Tibial artery (tissue), 4 donors: ENCODE data around the gene NPHP4.

Experiments
- DNase-seq, 2 donors: peaks; one replicate each; pipeline ENCODE4 v3.0.0-alpha.2; 2019
- H3K27ac ChIP-seq, 2 donors: fragments of 200-600 bp; sonication (generic) in 1 of 2; 1 replicate in 1 of 2; 2 replicates in 1 of 2; pipeline ENCODE4 v1.5.1; 2018 to 2019; ENCODE audit warnings: mild to moderate bottlenecking in 1 of 2
- H3K27me3 ChIP-seq, 2 donors: fragments of 200-600 bp; sonication (generic) in 1 of 2; one replicate each; pipeline versions ENCODE4 v1.5.1 to v1.6.0; 2016 to 2019
- H3K36me3 ChIP-seq, 3 donors: fragments of 200-600 bp; sonication (generic) in 2 of 3; one replicate each; pipeline ENCODE4 v1.5.1; 2016 to 2019; ENCODE audit warnings: mild to moderate bottlenecking in 2 of 3
- H3K4me1 ChIP-seq, 4 donors: fragments of 200-600 bp; sonication (generic) in 2 of 4; 1 replicate in 3 of 4; 2 replicates in 1 of 4; pipeline ENCODE4 v1.5.1; 2016 to 2019
- H3K4me3 ChIP-seq, 2 donors: fragments of 200-600 bp; sonication (generic) in 1 of 2; 1 replicate in 1 of 2; 2 replicates in 1 of 2; pipeline ENCODE4 v1.5.1; 2018 to 2019; ENCODE audit warnings: mild to moderate bottlenecking in 2 of 2
- H3K9me3 ChIP-seq, 3 donors: fragments of 200-600 bp; sonication (generic) in 1 of 3; one replicate each; pipeline ENCODE4 v1.5.1; 2016 to 2019
- intact Hi-C: fragments of 100-400 bp; cut with DNase I; formaldehyde crosslinking; loops from one replicate; pipeline ENCODE4 v1.15.0; 2023; ENCODE audit warnings: low total_unique reads
- TF ChIP-seq, protein P1 (sequence below), 2 experiments: fragments of 200-600 bp in 1 of 2; fragments of 450-650 bp in 1 of 2; IDR thresholded peaks; one replicate each; pipeline ENCODE4 v1.5.1; 2017 to 2019; ENCODE audit warnings: antibody characterized with exemption in 2 of 2, mild to moderate bottlenecking in 1 of 2, moderate library complexity in 1 of 2

The NPHP4 gene

DNA sequence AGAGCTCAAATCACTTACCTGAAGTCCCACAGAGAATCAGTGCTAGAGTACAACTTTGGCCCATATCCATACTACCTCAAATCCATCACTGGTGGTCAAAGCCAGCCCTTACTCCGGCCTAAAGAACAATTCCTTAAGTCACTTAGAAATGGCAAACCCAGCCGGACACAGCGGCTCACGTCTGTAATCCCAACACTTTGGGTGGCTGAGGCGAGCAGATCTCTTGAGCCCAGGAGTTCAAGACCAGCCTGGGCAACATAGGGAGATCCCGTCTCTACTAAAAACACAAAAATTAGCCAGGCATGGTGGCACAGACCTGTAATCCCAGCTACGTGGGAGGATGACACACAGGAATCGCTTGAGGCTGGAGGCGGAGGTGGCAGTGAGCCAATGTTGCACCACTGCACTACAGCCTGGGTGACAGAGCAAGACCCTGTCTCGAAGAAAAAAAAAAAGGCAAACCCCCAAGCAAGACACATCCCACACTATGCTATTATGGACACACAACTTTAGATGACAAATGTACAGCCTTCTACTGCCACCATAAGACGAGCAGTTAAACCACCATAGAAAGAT lies 24.0 kb downstream of the NPHP4 start:
- peak in 1 of 2 donors; percentile 25 for DNase-seq
- no peak overlapping the region for H3K4me3 ChIP-seq
- intact Hi-C loops: no loop called here
- TF ChIP-seq, protein P1, sequence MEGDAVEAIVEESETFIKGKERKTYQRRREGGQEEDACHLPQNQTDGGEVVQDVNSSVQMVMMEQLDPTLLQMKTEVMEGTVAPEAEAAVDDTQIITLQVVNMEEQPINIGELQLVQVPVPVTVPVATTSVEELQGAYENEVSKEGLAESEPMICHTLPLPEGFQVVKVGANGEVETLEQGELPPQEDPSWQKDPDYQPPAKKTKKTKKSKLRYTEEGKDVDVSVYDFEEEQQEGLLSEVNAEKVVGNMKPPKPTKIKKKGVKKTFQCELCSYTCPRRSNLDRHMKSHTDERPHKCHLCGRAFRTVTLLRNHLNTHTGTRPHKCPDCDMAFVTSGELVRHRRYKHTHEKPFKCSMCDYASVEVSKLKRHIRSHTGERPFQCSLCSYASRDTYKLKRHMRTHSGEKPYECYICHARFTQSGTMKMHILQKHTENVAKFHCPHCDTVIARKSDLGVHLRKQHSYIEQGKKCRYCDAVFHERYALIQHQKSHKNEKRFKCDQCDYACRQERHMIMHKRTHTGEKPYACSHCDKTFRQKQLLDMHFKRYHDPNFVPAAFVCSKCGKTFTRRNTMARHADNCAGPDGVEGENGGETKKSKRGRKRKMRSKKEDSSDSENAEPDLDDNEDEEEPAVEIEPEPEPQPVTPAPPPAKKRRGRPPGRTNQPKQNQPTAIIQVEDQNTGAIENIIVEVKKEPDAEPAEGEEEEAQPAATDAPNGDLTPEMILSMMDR (IDR thresholded peaks at IDR 0.05): no peak
- H3K4me1 ChIP-seq: no peaks in the 10 kb centered on the region
- no peak overlapping the region for H3K27ac ChIP-seq
- H3K9me3 ChIP-seq: no peaks in the 10 kb centered on the region
- no peaks in the 10 kb centered on the region for H3K27me3 ChIP-seq
- H3K36me3 ChIP-seq: peaks cover 9 to 45% (median 21%) of the 10 kb centered on the region in 3 donors

DNA sequence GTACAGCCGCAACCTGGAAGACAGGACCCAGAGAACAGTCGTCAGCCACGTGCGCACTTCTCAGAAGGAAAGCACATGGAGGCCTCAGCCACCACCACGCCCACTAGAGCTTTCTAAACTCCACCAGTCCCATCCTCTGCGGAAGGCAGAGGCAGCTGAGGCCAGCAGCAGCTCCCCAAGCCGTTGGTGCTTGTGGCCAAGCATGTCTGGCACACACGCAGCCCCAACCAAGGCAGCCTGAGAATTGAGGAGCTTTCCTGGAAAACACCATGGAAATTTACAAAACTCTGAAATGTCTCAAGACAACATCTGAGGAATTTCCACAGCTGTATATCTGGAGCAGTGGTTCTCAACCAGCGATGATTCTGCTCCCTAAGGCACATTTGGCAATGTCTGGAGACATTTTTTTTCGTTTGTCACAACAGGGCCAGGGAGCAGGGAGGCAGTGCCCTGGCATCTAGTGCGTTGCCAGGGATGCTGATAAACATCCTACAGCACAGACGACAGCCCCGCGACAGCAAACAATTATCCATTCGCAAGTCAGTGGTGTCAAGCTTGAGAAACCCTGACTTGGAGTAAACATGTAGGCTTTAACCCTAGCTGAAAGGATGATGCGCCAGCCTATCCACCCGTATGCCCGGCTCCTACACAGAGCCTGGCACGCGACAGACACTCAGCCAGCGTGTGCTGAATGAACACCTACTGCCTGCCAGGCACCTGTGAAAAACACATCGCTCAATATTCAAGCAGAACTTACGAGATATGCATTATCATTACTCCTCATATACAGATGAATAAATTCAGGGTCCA lies 24.7 kb downstream of the NPHP4 start:
- TF ChIP-seq, protein P1 (IDR thresholded peaks at IDR 0.05): no peak
- Histone ChIP-seq H3K36me3 (peaks cover 9 to 51% (median 23%) of the 10 kb centered on the region in 3 donors), H3K4me3 (no peak overlapping the region), H3K27ac (no peak overlapping the region), H3K27me3 (no peaks in the 10 kb centered on the region), H3K4me1 (no peaks in the 10 kb centered on the region), H3K9me3 (no peaks in the 10 kb centered on the region)
- intact Hi-C loops: no loop called here
- DNase-seq: peak; percentile 65 to 71

DNA sequence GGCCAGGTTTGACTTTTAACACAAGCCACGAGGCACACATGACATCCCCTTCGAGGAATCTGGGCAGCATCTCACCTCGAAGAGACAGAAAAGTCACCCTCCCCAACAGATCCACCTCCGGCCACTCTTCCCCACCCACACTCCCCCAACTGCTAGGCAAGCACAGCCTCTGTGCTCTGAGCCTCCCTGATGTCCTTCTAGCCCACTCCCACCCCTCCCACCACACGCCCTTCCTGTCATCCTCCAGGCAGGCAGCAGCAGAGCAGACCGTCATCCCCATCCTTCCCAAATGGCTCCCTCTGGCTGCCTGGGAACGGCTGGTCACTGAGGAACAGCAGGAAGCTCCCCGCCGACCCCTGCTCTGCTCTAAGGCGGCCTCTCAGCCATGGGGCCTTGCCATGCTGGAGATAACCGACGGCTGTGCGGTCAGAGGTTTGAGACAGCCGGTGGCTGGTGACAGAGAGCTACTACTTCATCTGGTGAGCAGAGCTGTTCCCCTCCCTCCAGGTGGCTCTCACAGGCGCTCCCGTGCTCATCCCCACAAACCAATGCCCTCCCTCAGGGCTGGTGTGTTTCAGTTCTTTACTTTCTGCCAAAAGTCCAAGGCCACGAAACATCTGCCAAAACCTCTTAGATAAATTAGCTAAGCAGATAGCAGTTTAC lies 25.6 kb downstream of the NPHP4 start:
- Histone ChIP-seq H3K4me3 (no peak overlapping the region), H3K4me1 (no peaks in the 10 kb centered on the region), H3K27me3 (no peaks in the 10 kb centered on the region), H3K27ac (no peak overlapping the region), H3K9me3 (no peaks in the 10 kb centered on the region), H3K36me3 (peaks cover 9 to 60% (median 28%) of the 10 kb centered on the region in 3 donors)
- peak in 1 of 2 donors; percentile 46 for DNase-seq
- TF ChIP-seq, protein P1 (IDR thresholded peaks at IDR 0.05): no peak
- intact Hi-C loops: no loop called here

DNA sequence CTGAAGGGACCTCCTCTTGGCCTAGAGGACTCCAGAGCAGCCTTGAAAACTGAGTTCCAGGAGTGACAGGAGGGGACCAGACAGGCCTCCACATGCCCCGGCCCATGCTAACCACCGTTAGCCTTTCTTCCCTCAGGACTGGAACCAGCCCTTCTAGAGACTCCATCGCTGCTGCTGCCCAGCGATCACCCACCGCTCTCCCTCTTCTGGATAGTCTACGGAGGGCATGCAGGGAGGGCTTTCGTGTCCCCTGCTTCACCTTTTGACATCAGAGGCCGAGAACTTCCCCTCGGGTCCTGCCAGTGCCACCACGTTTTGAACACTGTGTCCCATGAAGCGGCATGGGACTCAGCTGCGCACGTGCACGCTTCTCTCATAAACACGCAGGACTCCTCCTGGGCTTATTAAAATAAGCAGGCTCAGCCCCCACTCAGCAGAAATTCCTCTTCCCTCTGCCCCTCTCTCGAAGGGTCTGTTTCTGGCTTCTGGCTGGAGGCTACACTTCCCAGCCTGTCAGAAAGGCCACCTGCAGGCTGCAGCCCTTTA lies 26.6 kb downstream of the NPHP4 start:
- intact Hi-C loops: no loop called here
- H3K27me3 ChIP-seq: no peaks in the 10 kb centered on the region
- H3K4me3 ChIP-seq: no peak overlapping the region
- H3K4me1 ChIP-seq: no peaks in the 10 kb centered on the region
- H3K36me3 ChIP-seq: peaks cover 9 to 70% (median 38%) of the 10 kb centered on the region in 3 donors
- TF ChIP-seq, protein P1 (IDR thresholded peaks at IDR 0.05): no peak
- no peaks in the 10 kb centered on the region for H3K9me3 ChIP-seq
- peak in 1 of 2 donors; percentile 24 for DNase-seq
- no peak overlapping the region for H3K27ac ChIP-seq

DNA sequence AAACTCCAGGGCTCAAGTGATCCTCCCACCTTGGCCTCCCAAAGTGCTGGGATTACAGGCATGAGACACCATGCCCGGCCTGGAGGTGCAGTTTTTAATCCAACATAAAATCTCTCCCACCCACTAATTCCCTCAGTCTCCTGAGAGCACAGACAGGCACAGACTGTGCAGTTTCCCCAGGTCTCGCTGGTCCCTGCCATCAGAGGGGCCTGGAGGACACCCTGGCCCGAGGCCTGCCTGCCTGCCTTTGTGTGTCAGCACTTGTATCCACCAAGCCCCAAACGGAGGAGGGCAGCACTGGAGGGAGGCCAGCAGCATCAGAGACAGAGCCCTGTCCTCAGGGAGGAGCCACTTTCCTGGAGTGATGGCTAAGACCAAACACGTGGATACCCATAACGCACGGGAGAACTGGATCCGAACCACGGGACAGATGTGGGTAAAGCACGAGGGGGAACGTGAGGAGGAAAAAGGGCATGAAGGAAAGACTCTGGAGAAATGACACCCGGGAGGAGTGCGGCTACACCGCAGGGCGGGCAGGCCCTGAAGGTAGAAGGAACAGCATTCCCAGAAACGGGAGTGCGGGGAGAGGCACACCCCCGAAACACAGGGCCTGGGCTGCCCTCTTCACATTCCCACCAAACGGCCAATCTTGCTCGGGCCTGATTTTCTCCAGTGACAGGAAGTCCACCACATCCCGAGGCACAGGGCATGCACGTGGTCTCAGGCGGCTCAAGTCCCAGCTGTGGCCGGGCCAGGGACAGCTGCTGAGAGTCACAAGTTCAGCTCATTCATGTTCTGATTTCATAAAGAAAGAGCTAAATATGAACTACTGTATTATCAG lies 29.7 kb downstream of the NPHP4 start:
- no peaks in the 10 kb centered on the region for H3K4me1 ChIP-seq
- H3K27me3 ChIP-seq: no peaks in the 10 kb centered on the region
- H3K36me3 ChIP-seq: peaks cover 9 to 87% (median 45%) of the 10 kb centered on the region in 3 donors
- DNase-seq: peak in 1 of 2 donors; percentile 46
- TF ChIP-seq, protein P1 (IDR thresholded peaks at IDR 0.05): no peak
- H3K9me3 ChIP-seq: no peaks in the 10 kb centered on the region
- H3K27ac ChIP-seq: no peak overlapping the region
- intact Hi-C loops: no loop called here
- no peak overlapping the region for H3K4me3 ChIP-seq
